GM18508 (cell line): ENCODE measurements around the gene MIXL1.
"Not testable (repeated sequence)": the region's sequence is repeated elsewhere in the genome, so short reads cannot be mapped to it uniquely, and the experiment has no call there.

Experiments
- ATAC-seq: cut with Tn5 transposase; IDR thresholded peaks from one replicate; pipeline ENCODE4 v1.9.1; 2021; ENCODE audit warnings: moderate number of reproducible peaks; ENCODE audit not compliant: insufficient read depth, unreplicated experiment

The MIXL1 gene

DNA sequence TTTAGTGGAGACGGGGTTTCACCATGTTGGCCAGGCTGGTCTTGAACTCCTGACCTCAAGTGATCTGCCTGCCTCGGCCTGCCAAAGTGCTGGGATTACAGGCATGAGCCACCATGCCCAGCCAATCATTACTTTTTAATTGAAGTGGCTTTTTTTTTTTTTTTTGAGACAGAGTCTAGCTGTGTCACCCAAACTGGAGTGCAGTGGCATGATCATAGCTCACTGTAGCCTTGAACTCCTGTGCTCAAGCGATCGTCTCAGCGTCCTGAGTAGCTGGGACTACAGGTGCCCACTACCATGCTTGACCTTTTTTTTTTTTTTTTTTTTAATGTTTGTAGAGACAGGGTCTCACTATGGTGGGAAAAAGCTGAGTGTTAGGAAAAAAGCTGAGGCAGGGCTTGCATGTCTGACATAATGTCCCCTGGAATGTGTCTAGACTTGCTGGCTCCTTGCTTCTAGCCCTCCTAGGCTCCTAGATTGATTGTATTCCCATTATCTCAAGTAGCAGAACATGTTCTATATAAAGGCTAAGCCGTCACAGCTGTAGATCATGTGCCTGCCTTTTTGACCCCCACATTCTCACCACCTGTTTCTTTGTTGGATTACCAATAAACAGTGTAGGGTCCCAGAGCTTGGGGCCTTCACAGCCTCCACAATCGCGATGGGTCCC, 48.9 kb downstream of the MIXL1 start:
- not testable (repeated sequence) for ATAC-seq

DNA sequence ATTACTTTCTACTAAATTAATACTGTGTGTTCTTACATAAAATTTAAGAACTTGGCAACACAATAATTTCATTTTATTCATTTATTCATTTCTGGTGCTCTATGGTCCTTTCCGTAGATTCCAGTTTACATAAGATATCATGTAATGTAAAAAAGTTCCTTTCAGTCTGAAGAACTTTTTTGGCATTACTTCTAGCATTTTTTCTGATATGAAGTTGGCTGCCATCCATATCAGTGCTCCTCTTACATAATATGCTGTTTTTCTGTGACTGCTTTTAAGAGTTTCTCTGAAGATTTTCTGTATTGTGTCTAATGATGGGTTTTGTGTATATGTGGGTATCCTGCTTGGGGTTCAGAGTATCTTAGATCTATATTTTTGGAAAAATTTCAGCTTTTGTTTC, 50.7 kb downstream of the MIXL1 start:
- ATAC-seq = no peak

DNA sequence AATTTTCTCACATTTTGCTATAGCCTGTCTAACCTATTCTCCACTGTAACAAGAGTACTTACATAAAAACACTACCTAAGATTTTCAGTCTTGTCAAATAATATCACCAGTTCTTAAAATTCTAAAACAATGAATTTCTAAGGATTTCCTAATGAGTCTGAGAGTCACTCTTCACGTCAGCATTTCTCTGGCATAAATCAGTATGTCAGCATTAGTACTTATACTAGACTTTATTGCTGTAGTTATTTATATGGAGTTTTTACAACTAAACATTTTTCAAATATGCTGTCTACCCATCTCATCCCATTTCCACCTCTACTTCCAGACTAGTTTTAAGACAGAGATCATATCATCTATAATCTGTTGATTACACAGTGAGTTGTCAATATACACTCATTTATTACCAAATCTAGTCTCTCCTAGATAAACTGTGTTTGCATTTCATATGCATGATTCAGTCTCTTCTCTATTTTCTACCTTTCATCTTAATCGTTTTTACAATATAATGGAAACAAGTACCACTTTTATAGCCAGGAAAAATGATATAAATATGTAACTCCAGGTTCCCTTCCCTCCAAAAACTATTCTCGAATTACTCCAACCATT, 52.7 kb downstream of the MIXL1 start:
- ATAC-seq = no peak
